GM21447 (cell line): Measurements from ENCODE around the gene RGS11.
"Not testable (repeated sequence)": the region's sequence is repeated elsewhere in the genome, so short reads cannot be mapped to it uniquely, and the experiment has no call there.

Source experiments
- ATAC-seq: cut with Tn5 transposase; IDR thresholded peaks from one replicate; pipeline ENCODE4 v1.9.1; 2021; ENCODE audit not compliant: unreplicated experiment

RGS11 gene

DNA sequence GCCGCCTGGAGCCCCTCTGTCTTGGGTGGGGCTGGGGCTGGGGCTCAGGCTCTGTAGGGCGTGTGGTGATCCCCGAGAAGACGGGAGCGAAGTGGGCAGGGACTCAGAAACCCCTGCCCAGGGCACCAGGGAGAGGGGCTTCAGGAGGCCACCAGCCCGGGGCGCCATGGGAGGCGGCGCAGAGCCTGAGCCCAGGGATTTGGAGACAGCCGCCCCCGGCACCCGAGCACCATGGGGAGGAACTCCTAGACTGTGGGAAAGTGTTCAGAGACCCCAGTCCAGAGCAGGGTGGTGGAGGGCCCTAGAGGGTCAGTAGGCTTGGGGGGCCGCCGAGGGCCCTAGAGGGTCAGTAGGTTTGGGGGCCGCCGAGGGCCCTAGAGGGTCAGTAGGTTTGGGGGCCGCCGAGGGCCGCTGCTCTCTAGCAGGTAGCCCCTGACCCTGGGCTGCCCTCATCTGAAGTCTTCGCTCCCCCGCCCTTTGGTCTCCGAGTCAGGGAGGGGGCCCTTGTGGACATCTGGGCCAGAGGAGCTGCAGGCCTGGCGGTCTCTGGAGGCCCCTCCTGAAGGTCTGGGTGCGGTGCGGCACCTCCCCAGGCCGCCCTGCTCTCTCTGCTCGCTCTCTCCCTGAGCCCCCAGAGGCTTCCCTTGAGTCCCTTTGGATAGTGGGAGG lies 5.4 kb upstream of the RGS11 start:
- ATAC-seq: no peak

- no peak for ATAC-seq
These were observed 4.8 kb upstream of the RGS11 start, which contains the start of gene ARHGDIG for GRCh38 chr16:280552-280951. Gene ARHGDIG, plus strand, starts transcription at chr16:280591. Its CDS starts 90 bp downstream, at chr16:280681.

DNA sequence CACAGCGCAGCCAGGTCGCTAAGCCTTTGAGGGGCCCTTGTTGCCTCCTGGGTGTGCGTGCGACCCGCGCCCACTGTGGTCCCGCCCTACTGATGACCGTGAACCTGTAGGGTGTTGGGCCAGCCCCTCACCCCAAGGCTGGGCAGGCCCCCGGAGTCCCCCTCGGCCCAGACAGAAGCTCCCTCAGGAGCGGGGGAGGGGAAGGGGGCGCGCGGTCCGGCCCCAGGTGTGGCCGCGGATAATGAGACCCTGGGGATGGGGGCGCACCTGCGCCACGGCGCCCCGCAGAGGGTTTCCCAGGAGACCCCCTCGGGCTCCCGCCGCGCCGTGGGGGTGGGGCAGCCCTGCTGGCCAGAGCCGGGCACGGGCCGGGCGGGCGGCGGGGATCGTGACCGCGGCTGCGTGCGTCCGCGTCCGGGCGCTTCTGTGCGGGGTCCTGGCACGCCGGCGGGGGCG lies 4.3 kb upstream of the RGS11 start:
- no peak for ATAC-seq

DNA sequence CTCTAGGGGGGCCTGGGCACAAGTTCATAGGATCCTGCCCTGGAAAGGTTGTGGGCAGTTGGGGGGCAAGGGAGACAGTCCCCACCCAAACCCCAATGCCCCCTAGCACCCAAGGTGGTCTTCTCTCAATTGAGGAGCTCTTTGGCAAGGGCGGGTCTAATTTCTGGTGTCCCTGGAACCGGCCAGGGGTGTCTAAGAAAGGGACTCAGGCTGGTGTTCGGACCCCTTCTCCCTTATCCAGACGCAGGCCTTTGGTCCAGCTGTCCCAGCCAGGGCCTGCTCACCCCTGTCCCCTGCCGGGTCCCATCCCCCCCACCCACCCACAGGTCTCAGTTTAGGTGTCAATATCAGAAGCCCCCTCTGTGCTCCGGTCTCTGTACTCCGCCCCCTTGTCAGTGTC lies 3.8 kb upstream of the RGS11 start:
- no peak for ATAC-seq

- ATAC-seq: no peak
These were observed 3.2 kb upstream of the RGS11 start for GRCh38 chr16:278863-279366.

GRCh38 chr16:276426-277077 lies 808 bp upstream of the RGS11 start:
- no peak for ATAC-seq

- ATAC-seq: no peak
These were observed 603 bp downstream of the RGS11 start for GRCh38 chr16:275041-275641.

GRCh38 chr16:273547-274421 lies 2.0 kb downstream of the RGS11 start:
- ATAC-seq: no peak

DNA sequence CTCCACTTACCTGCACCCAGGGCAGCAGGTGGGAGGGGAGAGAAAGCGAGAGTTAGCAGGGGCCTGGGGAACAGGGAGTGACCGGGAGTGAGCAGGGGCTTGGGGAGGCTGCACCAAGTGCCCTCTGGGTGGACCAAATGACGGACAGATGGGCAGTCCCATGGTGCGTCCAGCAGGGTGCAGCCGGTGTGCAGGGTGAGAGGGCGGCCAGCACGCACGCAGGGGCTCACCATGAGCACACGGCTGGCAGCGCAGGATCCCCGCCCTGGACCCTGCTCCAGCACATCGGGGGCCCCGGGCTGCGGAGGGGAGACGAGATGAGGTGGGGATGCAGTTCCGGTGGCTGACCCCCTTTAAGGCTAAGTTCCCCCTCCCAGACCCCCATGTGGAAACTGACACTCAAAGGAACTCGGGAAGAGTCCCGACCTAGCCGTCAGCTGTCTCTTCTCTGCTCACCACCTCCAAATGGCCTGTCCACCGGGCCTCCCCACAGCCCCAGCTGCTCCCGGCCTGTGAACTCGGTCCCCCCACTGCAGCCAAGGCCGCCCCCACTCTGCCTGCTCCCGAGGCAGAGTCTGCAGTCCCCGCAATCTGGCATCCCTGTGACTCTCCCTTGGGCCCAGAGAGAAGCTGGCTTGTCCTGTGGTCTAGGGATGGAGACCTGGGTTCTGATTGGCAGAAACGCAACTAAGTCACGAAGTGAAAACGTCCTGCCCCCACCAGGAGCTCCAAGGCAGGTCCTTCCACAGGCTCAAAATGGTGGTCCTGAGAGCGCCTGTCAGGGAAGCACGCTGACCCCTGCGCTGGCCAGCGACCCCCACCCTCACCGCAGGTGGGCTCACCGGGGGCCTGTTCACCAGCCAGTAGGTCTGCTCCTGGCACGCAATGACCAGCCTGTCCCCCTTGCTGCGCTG lies 2.9 kb downstream of the RGS11 start:
- ATAC-seq: no peak

DNA sequence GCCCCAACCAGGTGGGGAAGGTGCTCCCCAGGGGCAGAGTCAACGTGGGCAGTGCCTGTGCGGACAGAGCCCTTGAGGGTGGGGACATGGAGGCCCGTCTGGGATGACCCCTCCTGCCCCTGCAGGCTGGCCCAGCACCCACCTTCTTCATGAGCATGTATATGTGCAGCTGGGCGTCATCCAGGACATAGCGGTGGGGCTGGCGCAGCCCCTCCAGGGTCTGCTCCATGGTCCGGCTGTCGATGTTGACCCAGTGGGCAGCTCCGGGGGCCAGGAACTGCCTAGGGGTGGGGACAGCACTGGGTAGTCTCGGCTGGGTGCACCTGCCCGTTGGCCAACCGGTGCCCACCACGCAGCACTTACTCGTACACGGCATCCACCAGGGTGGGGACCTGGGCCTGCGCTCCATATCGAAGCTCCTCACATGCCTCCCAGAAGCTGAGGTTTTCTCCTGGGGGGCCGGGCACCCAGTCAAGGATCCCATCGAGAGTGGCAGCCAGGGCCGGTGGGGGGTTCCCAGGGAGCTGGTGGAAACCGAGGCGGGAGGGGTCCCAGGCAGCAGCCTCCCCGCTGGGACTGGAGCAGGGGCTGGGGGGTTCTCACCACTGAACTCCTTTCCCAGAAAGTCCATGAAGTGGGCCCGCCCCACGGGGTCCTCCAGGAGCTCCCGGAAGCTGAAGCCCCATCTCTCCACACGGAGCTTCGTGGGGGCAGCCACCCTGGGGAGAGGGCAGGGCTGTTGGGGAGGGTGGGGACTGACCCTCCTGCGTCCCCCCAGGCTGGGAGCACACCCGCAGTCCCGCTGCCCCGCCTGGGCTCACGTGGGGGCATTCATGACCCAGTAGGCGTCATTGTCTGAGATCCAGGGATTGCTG lies 5.1 kb downstream of the RGS11 start:
- ATAC-seq: no peak

DNA sequence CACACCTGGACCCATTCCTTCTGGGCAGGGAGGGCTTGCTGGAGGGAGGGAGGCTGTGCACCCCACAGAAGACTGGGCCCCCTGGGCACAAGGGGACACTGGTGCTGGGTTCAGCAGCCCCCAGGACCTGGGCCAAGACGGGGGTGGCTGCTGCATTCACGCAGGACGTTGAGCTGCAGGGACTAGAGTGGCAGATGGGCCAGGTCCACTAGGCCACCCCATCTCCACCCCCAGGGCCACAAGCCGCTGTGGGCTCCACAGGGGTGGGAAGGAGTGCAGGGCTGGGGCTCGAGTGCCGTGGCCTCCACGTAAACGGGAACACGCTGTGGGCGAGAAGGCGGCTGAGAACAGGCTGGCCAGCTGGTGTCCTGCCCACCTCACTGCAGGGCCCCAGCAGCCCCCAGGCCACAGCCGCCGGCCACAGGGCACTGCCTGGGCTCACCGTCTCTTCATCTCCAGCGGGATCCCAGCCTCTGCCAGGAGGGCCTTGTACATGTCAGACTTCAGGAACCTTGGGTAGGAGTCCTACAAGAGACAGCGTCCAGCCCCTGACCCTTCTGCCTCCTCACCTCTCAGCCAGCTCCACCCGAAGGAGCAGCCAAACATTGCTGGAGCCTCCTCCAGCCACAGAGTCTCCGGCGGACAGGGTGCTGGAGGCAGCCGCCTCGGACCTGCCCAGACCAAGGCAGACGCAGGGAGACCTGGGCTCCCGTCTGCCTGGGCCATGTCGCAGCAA lies 6.5 kb downstream of the RGS11 start:
- ATAC-seq: no peak

DNA sequence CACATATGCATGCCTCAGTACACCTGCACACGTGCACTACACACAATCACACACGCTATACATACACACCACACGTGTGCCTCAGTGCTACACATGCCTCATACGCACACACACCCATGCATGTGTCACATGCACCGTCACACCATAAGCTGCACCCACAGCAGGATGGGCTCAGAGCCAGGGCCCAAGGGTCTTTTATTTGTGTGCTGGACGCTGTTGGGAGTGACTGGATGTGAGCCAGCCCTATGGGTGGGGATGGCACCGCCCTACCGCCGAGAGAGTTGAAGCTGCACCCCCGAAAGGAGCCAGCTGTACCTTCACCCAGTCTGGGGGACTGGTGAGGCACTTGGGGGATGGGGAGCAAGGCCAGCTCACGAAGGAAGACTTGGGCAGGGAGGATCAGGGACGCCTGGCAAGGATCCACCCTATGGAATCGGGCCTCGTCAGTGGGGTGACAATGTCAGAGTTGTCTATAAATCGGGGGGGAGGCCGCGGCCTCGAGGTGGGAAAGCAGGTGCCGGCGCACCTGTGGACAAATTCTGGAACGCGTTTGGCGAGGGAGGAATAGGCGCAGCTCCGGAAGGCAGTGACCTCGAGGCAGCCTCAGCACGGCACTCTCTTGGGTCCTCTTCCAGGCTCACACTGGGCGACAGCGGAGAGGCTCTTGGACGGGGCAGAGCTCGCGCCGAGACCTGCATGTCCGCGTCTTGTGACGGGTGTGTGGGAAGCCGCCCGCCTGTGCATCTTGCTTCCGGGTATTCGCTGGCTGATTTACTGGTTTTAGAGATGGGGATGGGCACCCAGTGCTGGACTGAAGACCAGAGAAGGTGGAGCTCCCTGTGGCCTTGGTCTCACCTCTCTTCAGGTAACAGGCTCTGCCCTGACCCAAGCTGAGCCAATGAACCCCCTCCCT lies 7.3 kb downstream of the RGS11 start:
- no peak for ATAC-seq

- ATAC-seq: not testable (repeated sequence)
These were observed 8.2 kb downstream of the RGS11 start for GRCh38 chr16:267562-267961.

DNA sequence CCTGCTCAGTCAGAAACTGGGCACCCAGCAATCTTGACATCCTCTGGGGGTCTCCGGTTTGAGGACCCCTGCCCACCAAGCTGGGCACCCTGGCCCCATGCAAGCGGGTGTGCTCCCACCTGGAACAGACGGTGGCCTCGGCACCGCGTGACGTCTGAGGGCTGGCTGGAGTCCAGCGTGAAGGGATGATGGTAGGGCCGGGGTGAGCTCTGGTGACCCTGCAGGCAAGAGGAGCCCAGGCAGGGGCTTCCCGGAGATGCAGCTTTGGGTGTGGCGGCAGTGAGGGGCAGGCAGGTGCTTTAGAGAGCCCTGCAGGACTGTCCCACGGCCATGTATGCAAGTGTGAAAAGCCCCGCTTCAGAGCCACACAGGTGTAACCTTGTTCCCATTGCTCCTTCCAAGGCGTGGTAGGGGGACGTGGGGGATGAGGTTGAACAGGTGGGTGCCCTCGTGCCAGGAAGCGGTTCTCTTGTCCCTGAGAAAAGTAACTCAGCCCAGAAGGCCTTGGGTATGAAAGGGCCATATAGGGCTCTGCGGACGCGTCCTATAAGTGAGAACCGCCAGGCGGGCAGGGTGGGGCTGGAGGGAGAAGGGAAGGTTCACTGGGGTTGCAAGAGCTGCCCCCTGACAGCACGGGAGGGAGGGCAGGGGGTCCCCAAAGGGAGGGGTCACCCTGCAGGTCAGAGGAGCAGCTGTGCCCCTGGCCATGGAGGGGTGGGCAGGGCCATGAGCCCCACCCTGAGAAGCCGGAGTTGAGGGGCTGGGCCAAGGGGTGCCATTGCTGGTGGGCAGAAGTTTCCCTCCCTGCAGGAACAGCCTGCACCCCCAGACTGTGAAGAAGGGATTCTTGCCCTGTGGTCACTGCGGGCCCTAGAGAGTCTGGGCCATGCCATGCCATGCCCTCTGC lies 9.2 kb downstream of the RGS11 start:
- ATAC-seq: no peak

DNA sequence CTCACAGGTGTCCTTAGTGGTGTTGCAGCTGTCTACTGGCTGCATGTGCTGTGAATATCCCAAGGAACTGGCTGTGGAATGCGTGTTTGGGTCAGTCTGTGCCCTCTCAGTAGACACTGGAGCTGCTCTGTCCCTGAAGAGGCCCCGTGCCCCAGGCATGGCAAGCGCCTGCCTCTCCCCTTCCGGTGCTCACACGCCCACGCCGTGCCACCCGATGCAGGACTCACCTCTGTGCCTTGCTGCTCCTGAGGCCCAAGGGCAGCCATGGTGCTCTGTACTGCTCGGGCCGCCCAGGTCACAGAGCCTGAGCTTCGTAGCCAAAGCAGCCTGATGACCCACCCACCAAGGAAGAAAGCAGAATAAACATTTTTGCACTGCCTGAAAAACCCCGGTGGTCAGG lies 10.0 kb downstream of the RGS11 start:
- ATAC-seq: no peak

GRCh38 chr16:265002-265529 lies 10.7 kb downstream of the RGS11 start:
- no peak for ATAC-seq
